GM18505 (cell line): ENCODE measurements around the gene UGT2B15.
A peak's percentile ranks its signal among the peaks of the same experiment; 100 is the strongest.

ENCODE experiments used
- ATAC-seq: cut with Tn5 transposase; IDR thresholded peaks from one replicate; pipeline ENCODE4 v1.9.1; 2021; ENCODE audit not compliant: unreplicated experiment
- POLR2A ChIP-seq: IDR thresholded peaks from 4 replicates; pipeline ENCODE4 v1.6.1; 2011; ENCODE audit warnings: borderline replicate concordance; ENCODE audit not compliant: insufficient read depth, insufficient read length; ENCODE audit errors: extremely low read depth

UGT2B15 gene

DNA sequence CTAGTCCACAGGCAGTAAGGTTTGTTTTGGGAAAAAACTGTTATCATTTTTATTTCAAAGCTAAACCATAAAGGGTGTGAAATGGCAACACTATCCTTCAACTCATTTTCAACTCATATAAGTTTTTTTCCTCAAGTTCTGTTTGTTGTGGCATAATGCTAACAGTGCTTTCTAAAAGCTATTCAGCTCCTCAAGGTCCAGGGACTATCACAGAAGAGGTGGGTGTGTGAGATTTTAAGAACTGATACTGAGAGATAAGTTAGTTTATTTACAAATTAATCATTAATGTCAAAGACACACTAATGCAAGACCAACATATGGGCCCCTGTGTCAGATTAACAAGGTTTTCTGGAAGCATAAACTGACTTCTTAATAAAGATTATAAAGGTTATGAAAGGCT is 11.8 kb downstream of the UGT2B15 start:
- TF ChIP-seq POLR2A = no peak
- ATAC-seq = no peak

DNA sequence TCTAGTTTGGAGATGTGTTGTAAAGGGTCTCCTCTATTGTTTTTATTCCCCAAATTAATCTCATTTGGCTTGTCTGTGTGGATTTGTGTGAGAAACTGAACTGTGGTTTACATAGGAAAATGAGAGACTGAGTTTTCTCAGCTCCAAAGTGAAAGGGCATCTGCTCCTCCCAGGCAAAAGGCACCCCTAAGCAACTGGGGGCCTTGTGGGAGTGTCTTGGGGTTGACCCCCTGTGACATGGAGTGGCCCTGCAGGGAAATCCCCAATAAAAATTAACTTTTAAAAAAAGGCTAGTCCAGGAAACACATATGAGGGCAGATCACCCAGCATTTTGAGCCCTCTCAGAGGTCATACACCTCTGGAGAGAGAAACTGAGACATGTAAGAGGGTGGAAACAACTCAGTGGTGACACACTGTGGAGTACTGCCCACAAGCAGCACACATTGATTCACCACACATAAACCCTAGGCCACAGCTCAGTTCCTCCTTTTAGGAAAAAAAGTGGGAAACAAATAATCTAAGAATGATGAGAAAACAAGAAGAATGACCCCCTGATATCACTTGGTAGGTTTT is 13.3 kb downstream of the UGT2B15 start:
- peak; percentile 72 for ATAC-seq

DNA sequence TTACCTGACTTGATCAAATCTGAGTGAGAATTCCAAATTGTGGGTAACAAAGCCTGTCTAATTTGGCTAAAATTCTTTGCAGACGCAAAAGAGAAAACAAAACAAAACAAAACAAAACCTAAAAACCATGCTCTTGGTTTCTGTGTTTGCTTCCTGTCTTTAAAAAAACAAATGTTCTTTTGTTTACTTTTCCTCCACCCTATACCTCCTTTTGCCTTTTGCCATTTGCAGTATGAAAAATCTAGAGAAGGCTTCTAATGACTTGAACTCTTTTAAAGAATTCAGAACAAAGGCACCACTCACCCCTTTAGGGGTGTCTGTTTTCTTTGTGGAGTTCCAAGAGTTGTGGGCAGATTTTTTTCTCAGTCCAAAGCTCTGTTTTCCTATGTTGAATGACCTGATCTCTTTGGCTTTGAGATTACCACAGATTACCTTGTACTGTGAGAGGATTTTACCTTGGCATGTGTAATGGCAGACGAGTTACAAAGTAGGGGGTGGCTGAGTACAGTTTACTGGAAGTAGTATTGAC is 13.9 kb downstream of the UGT2B15 start:
- peak; percentile 55 for ATAC-seq

DNA sequence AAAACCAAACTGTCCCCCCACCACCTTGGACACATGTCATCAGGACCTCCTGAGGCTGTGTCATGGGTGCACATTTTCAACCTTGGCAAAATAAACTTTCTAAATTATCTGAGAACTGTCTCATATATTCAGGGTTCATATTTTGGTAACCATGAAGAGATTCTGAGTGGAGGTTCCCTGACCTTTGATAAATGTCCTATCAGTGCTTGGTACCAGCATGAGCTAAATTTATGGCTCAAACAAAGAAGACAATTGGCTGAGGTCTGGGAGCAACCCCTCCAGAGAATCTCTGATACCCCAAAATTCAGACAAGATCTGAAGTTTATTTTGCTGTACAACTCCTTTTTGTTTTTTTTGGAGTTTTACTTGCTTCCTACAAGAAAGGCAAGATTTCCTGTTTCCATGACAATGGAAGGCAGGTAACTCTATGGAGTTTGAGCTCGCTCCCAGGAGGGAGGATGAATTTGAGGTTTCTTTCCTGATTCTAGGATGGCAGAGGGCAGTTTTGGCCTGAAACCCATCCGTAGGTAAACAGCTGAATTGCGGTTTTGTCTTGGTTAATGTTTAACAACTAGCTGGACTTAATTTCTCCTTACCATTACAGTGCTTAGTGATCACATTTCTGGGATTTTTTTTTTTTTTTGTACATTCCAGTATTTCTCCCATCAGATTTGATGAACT is 14.5 kb downstream of the UGT2B15 start:
- no peak for TF ChIP-seq POLR2A
- no peak for ATAC-seq

DNA sequence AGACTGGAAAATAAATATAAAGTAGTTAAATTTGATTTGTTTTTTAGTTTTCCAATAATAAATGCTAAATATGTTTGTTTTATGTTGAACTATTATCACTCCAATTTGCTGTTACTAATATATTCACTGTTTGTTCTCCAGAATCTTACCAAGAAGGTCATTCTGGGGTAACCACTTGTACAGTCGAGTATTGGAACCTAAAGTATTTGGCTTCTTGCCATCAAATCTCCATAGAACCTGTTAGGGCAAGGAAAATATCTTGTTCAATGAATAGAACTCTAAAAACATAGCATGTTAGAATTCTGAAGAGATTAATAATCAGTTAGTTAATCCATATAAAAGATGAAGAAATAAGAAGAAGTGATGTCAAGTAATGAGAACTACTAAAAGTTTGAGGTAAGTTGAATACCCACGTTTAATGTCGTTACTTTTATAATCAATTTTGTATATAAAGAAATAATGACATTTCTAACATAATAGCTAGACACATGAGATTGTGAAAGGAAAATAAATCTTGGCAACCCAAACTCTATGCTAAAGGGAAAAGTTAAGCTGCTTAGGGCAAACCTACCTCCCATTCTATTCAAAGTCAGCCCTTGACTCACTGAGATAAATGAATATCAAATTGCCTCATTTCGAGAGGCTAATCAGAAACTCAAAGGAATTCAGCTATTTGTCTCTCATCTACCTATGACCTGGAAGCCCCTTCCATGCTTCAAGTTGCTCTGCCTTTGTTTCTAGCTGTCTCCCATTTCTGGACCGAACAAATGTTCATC is 15.3 kb downstream of the UGT2B15 start:
- TF ChIP-seq POLR2A = no peak
- no peak for ATAC-seq

DNA sequence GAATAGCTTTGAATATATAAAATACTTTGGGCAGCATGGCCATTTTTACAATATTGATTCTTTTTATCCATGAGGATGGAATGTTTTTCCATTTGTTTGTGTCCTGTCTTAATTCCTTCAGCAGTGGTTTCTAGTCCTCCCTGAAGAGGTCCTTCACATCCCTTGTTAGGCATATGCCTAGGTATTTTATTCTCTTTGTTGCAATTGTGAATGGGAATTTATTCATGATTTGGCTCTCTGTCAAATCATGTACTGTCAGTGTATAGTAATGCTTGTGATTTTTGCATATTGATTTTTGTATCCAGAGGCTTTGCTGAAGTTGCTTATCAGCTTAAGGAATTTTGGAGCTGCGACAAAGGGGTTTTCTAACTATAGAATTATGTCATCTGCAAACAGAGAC is 18.5 kb downstream of the UGT2B15 start:
- no peak for TF ChIP-seq POLR2A

DNA sequence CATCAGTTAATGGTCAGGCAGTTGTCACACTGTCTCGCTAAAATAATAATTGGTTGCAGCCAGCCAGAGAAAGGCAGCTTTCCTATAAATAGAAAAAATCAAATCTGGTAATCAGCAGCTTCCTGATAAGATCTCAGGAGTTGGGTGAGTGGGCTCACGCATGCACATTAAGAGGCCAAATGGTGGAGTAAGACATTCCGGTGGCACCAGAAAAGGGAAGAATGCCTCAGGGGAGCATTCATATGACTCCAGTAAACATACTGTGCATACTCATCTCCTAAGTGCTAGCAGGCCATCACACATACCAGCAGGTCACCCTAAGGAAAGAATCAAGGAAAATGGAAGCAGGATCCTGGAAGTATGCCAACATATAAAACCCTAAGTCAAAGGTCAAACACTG is 40.1 kb downstream of the UGT2B15 start:
- no peak for TF ChIP-seq POLR2A
- ATAC-seq = no peak

More for the DNA sequence above, 18.5 kb downstream of the UGT2B15 start:
- ATAC-seq = no peak

DNA sequence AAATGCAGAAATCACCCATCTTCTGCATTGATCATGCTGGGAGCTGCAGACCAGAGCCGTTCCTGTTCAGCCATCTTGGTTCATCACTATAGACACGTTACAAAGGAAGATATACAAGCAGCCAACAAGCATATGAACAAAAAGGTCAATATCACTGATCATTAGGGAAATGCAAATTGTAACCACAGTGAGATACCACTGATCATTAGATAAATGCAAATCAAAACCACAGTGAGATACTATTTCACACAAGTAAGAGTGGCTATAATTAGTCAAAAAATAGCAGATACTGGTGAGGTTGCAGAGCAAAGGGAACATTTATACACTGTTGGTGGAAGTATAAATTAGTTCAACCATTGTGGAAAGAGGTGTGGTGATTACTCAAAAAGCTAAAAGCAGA is 47.7 kb downstream of the UGT2B15 start:
- ATAC-seq = peak; percentile 60

DNA sequence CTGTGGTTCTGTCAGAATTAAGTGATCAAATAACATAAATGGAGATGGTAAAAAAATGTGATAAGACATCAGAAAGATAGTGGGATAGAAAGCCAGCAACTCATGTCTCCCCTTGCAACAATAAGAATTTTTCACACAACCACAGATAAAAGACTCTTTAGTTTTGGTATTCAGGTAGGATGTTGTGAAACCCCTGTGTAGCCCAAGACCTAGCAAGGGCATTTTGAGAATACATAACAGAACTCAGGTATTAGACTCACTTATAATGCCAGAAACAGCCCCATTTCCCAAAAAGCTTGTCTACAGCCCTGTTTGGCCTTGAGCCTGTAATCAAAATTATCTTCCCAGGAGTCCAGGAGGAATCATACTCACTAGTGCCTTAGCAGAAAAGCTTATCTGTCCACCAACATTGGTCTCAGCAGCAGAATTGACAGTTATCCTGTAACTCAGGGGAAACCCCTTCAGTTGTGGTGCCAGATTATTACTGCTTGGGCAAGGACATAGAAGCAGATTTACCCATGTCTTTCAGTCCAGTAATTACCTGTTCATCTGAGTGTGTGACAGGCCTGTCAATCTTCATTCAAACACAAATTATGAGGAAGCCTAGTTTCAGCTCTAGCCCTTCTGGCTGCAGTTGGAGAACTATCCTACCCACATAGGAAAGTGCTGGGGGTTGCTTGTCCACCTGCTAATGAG is 53.3 kb downstream of the UGT2B15 start:
- peak; percentile 70 for ATAC-seq
- TF ChIP-seq POLR2A = no peak

DNA sequence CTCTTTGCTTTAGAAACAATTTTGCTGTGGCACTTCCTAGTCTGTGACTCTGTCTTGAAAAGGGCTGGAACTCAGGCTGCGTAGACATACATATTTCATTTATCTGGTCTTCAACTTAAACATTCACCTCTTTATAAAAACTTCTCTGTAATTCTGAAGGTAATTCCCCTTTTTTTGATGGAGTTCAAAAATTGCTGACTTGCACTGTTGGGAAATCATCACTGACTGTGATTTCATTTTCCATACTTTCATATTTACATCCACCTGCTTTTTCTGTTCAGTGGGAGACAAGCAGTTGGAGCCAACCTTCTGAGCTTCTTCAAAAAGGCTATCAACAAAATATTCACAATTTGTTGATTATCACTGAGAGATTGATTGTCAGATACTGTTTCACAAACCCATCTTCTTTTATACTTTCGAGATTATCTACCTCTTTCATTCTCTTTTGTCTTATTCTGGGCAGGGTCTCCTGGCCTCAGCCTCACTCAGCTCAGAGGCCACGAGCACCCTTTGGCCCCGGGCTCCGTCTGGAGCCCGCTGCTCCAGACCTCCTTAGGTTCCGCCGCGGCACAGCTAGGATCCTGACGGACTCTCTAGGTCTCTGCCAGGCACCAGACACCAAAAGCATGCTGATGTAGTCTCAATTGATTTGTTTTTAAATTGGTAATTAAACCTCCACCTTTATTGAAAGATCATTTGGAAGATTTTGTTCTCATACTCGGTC is 54.6 kb downstream of the UGT2B15 start:
- no peak for ATAC-seq
- no peak for TF ChIP-seq POLR2A

DNA sequence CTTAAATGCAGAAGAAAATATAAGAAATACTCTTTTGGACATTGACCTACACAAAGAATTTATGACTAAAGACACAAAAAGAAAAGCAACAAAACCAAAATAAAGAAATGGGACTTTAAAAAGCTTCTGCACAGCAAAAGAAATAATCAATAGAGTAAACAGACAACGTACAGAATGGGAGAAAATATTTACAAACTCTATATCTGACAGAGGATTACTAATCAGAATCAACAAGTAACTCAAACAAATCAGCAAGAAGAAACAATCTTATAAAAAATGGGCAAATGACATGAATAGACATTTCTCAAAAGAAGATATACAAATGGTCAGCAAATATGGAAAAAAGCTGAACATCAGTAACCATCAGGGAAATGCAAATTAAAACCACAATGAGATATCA is 56.7 kb downstream of the UGT2B15 start:
- ATAC-seq = no peak
- no peak for TF ChIP-seq POLR2A

DNA sequence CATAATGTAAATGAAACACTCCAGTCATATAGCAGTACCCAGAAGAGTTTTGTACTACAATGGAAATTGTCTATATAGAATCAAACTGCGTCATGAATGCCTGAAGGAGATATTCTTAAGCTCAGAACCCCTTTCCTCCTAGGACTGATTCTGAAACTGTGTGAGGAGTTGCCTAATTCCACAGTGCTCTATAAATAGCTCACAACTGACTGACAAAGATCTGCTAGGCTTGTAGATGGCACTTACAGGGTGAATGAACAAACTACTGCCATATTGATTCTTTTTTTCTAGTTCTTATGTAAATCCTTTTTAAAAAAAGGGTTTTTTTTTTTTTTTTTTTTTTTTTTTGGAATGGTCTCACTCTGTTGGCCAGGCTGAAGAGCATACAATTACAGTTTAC is 64.2 kb downstream of the UGT2B15 start:
- TF ChIP-seq POLR2A = no peak

DNA sequence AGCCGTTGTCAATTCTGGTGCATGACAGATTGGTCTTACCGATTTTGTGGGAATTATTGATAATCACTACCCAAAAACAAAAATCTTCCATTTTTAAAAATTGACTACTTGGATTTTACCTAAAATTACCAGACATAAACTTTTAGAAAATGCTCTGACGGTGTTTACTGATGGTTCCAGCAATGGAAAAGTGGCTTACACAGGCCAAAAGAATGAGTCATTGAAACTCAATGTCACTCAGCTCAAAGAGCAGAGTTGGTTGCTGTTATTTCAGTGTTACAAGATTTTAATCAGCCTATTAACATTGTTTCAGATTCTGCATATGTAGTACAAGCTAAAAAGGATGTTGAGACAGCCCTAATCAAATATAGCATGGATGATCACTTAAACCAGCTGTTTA is 71.3 kb downstream of the UGT2B15 start:
- ATAC-seq = no peak

More for the DNA sequence above, 64.2 kb downstream of the UGT2B15 start:
- ATAC-seq = no peak

More for the DNA sequence above, 71.3 kb downstream of the UGT2B15 start:
- no peak for TF ChIP-seq POLR2A
